GM12873 (cell line): ENCODE results near the gene CFL1.

ENCODE experiments used
- CTCF ChIP-seq: IDR thresholded peaks from 2 replicates; pipeline ENCODE4 v1.5.1; 2012; ENCODE audit warnings: low read depth, mild to moderate bottlenecking, moderate library complexity, low read length, control low read depth; ENCODE audit not compliant: insufficient read depth; ENCODE audit errors: missing control alignments

The CFL1 gene

GRCh38 chr11:65857853-65858680 is at the start of gene CFL1:
Gene CFL1, minus strand, starts transcription at chr11:65858180. Its CDS starts 81 bp downstream, at chr11:65858099.
- TF ChIP-seq CTCF: no peak

- TF ChIP-seq CTCF: no peak
These were observed 48.6 kb upstream of the CFL1 start for GRCh38 chr11:65906602-65907001.

- no peak for TF ChIP-seq CTCF
These were observed 45.7 kb upstream of the CFL1 start for GRCh38 chr11:65903715-65904114.

GRCh38 chr11:65903068-65903481 is 45.1 kb upstream of the CFL1 start:
- no peak for TF ChIP-seq CTCF

GRCh38 chr11:65900899-65901180 is 42.9 kb upstream of the CFL1 start:
- TF ChIP-seq CTCF: no peak

- no peak for TF ChIP-seq CTCF
These were observed 42.3 kb upstream of the CFL1 start, which contains the start of gene FOSL1 for GRCh38 chr11:65900125-65900898. Gene FOSL1, minus strand, starts transcription at chr11:65900388. Its CDS starts 49 bp downstream, at chr11:65900339.

- TF ChIP-seq CTCF: no peak
These were observed 41.6 kb upstream of the CFL1 start for GRCh38 chr11:65899356-65900124.
